ENCODE data around the gene CA5A.

CA5A gene

DNA sequence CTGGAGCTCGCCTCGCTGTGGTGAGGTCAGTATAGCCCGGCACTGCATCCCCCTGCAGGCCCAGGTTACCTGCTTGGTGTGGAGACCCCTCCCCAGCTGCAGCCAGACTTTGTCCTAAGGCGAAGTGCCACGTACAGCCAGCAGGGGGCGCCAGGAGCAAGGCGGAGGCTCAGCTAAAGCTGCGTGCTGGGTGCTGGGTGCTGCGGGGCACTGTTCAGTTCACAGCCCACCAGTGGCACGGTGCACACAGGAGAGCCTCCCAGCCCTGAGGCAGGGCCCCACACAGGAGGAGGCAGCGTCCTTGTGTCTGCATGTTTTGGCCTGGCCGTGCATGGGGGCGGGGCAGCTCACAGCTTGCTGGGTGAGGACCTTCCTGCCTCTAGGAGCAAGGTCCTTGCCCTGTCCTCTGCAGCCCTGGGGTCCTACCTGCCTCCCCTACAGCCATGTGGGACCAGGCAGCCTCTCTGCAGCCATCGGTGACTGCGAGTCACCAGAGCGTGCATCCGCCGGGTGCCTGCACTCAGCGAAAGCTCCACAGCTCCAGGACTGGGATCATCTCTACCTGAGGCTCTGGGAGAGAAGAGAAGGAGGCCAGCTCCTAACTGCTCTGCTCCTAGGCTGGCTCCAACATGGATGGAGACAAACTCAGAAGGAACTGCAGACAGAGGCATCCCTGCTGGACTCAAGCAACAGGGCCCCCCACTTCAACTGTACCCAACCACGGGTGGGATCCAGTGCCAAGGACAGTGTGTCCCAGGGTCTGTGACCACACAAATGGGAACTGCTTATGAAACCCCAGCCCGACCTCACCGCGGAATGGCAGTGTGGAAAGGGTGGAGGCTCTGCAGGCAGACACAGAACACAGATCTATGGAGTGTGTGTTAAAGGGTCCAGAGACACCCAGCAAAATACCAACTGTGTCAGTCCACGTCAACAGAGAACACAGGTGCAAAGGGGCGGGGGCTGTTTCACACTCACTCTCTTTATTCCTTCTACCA lies 86.0 kb downstream of the CA5A start:
- no peak for DNase-seq (ENCODE audit: low read depth, low spot score)

GRCh38 chr16:87849419-87850008 lies 86.8 kb downstream of the CA5A start:
- no peak for DNase-seq (ENCODE audit: low read depth, low spot score)

DNA sequence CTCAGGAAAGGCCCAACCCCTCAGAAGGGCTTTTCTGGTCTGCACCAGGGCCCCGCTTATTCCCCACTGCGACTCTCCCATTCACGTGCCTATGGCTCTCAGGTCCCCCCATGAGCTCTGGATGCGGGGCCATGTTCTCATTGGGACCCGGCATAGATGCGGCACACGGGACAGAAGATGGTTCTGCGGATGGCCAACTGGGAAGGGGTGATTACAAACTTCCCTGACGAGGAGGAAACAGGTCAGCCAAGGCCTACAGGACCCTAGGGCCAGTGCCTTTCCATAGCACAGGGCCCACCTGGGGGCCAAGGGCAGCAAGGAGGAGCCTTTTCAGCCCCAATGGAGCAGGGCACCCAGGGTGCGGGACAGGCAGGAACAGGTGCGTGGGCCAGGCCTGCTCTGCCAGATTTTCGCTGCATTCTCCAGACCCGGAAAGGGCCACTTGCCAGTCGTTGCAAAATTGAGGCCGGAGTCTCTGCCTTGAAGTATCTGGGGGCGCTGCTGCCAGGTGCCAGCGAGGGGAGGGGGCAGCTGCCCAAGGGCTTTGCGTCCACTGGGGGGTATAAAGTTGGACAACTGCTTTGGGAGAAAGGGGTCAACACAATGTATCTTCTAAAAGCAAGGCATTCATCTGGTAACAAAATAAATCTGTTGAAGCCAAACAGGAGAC lies 87.5 kb downstream of the CA5A start:
- no peak for DNase-seq (ENCODE audit: low read depth, low spot score)

DNA sequence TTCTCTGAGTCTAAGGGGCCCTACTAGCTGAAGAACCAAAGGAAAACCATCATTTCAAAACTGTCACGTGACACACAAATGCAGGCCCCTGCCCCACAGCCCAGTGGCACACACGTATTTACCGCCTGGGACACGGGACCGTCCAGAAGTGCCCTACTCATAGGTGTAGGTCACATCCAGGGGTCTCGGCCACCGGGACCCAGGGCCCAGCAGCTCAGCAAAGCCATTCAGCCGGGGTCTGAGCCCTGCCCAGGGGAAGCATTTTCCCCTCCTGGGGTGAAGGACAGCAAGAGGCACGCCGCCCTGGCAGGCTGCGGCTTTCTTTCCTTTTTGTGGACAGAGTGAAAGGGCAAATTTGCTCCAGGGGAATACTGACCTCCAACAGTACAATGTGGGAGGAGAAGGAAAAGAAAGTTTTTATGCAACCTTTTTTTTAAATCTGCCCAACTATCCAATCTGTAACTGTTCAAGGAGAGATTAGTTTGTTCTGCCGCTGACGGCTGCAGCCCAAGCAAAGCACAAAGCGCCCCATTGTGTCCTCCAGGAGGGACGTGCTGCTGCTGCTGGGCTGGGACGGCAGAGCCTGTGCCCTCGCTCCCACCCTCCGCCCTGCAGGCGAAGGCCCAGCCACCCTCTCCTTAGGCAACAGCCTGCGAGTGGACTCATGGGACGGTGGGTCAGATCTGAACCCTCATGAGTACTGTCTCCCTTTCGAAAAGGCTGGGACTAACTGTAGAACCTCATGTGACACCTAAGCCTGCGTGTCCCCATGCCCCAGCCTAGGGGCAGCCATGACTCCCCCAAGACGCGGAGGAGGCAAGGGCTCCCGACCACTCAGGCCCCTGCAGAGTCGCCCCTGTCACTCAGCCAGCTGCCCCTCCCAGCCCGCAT lies 88.3 kb downstream of the CA5A start:
- DNase-seq (ENCODE audit: low read depth, low spot score) = no peak

DNA sequence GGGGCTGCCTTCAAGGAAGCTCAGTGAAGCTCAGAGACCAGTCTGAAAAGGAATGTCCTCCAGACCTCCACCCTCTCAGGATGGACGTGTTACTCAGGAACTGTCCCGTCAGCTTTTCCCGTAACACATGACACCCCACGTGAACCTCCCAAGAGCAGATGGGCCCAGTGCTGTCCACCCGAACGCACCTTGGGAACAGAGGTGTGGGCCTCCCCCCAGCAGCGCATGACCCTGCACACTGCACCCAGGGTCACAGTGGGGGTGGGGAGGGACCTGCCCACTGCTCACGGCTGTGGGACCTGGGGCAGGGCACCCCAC lies 88.9 kb downstream of the CA5A start:
- no peak for DNase-seq (ENCODE audit: low read depth, low spot score)

- no peak for DNase-seq (ENCODE audit: low read depth, low spot score)
Measured at GRCh38 chr16:87846705-87847466, 89.4 kb downstream of the CA5A start.

GRCh38 chr16:87845807-87846619 lies 90.3 kb downstream of the CA5A start:
- no peak for DNase-seq (ENCODE audit: low read depth, low spot score)

GRCh38 chr16:87845213-87845612 lies 91.1 kb downstream of the CA5A start:
- no peak for DNase-seq (ENCODE audit: low read depth, low spot score)

GRCh38 chr16:87844809-87845208 lies 91.5 kb downstream of the CA5A start:
- DNase-seq (ENCODE audit: low read depth, low spot score) = no peak

DNA sequence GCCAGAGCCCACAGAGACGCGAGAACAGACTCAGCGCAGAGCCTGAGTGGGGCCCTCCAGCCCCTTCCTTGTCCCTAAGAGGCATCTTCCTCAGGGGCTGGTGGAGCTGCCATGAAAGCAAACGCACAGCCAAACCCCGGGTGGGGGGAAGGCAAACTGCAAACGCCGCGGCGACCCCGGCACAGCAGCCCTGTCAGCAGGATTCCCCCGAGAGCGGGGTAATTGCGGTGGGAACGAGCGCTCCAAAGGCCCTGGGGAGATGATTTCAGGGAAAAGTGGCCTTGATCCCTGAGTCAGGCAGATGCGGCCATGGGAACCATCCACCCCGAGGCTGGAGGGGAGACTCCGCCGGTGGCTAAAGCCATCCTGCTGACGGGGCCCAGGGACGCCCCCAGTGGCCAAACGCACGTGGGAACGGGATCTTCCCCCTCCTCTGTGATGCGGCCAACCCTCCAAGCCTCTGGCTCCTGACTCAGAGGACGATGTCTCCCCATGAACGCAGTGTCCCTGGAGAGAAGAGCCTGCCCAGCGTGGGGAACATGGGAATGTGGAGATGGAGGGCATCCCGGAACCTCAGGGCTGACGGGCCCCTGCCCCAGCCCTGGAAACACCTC lies 92.1 kb downstream of the CA5A start:
- DNase-seq (ENCODE audit: low read depth, low spot score) = no peak

GRCh38 chr16:87843678-87844105 lies 92.6 kb downstream of the CA5A start:
- DNase-seq (ENCODE audit: low read depth, low spot score) = no peak

DNA sequence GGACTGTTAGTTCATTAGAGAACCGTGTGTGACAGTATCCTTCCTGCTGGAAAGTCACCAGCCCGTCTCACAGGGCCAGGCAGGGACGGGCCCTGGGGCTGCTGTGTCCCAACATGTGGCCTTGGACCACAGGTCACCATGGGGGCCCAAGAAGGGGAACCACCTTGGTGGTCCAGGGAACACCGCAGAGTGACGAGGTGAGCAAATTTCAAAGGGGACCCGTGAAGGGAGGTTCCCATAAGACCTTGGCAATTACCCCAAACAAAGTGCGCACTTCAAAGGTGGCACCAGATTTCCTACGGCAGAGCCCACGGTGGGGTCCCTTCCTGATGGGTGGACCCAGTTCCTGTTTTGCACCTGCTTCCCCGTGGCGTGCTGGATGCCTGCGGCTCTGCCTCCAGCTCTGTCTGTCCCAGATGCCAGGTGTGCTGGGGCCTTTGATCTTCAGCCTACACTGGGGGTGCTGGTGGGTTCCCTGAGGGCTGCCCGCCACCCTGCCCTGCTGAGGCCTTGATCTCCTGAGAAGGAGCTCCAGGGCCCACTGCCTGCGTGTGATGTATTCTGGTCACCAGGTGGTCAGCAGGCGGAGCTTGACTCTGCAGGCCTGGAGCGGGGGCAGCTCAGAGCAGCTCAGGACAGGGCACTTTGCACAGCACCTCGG lies 94.0 kb downstream of the CA5A start:
- no peak for DNase-seq (ENCODE audit: low read depth, low spot score)

GRCh38 chr16:87841340-87842208 lies 94.8 kb downstream of the CA5A start:
- DNase-seq (ENCODE audit: low read depth, low spot score) = no peak

GRCh38 chr16:87840271-87840978 lies 95.9 kb downstream of the CA5A start:
- DNase-seq (ENCODE audit: low read depth, low spot score) = no peak

DNA sequence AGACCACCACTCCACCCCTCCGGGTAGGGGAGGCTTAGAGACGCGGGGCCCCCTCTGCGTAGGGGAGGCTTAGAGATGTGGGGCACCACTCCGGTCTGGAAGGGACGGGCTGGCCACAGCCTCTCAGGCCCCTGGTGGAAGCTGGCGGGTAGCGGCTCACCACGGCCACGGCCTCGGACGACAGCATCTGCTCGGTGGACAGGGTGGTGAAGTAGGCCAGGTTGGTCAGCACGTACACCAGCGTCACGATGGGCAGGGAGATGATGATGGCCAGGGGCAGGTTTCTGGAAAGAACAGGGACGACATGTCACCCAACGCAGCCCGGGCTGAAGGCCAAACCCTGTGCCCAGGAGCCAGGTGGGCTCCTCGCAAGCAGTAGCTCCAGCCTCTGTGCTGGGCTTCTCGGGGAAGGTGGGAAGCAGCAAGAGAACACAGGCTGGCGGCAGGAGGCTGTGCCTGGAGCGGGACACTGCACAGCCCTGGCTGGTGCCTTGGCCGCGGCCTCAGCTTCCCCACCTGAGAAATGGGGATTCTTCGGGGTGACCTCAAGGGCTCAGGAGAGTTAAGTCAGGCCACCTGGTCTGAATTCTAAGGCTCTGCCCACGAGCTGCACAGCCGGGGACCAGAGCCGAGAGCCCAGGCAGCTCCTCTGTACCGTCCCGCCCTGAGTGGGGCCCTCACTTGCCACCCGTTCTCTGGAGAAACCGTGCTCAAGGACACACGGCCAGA lies 96.6 kb downstream of the CA5A start:
- no peak for DNase-seq (ENCODE audit: low read depth, low spot score)

GRCh38 chr16:87838643-87839541 lies 97.4 kb downstream of the CA5A start:
- DNase-seq (ENCODE audit: low read depth, low spot score) = no peak

Data from iPS DF 19.7 (cell line).